Psoas muscle (tissue), 8 donors: Measurements from ENCODE around the gene PDIA6. TPM values are rescaled to one million over a fixed set of nuclear protein-coding genes. Genes with fewer than 3 reads are reported as not detected.

Experiments used
- ATAC-seq, 4 donors: fragments of 200-7000 bp; cut with Tn5 transposase; one replicate each; pipeline ENCODE4 v1.9.1; 2020; ENCODE audit warnings: moderate library complexity in 3 of 4, mild to moderate bottlenecking in 2 of 4
- DNase-seq, 2 donors: peaks; one replicate each; pipeline ENCODE4 v3.0.0-alpha.2; 2020
- H3K27ac ChIP-seq: fragments of 200-600 bp; one replicate; pipeline ENCODE4 v1.8.0; 2022
- H3K27me3 ChIP-seq, 3 donors: fragments of 200-600 bp in 1 of 3; one replicate each; pipeline versions ENCODE4 v1.6.1 to v1.8.0; 2013 to 2022; ENCODE audit warnings: low read length in 2 of 3, mild to moderate bottlenecking in 2 of 3, moderate library complexity in 1 of 3; ENCODE audit not compliant: insufficient read depth in 3 of 3
- H3K36me3 ChIP-seq, 2 donors: fragments of 200-600 bp in 1 of 2; one replicate each; pipeline versions ENCODE4 v1.6.1 to v1.8.0; 2013 to 2022; ENCODE audit warnings: low read depth in 1 of 2, mild to moderate bottlenecking in 1 of 2, moderate library complexity in 1 of 2; ENCODE audit not compliant: insufficient read depth in 1 of 2
- H3K4me1 ChIP-seq: fragments of 200-600 bp; one replicate; pipeline ENCODE4 v1.8.0; 2022
- H3K4me3 ChIP-seq: fragments of 200-600 bp; one replicate; pipeline ENCODE4 v1.8.0; 2022; ENCODE audit warnings: mild to moderate bottlenecking
- H3K9me3 ChIP-seq: fragments of 200-600 bp; one replicate; pipeline ENCODE4 v1.8.0; 2022
- CTCF ChIP-seq: fragments of 200-600 bp; IDR thresholded peaks from one replicate; pipeline ENCODE4 v1.8.0; 2022; ENCODE audit warnings: antibody characterized with exemption
- WGBS, 3 donors: extraction: QIAGEN DNeasy Blood & Tissue Kit; methylation state at CpG; one replicate each; pipeline versions ENCODE4 v1.1.6 to v1.1.7; 2013; 5-methylcytosine and 5-hydroxymethylcytosine counted together
- intact Hi-C, 2 donors: fragments of 100-400 bp; cut with DNase I; formaldehyde crosslinking; loops; one replicate each; pipeline versions ENCODE4 v1.11.0 to v1.14.2; 2022
- polyA plus RNA-seq, 3 donors: library from polyadenylated mRNA; stranded (reverse); fragments of 200-250 nt; gene quantifications; one replicate each; pipeline ENCODE4 v1.2.3, GENCODE V29; 2013
- total RNA-seq, 4 donors: library from RNA; stranded (reverse); fragmentation: NEBNext Ultra II Directional in 2 of 4; extraction: Animal tissue kit (Norgen Biotek cat#: 25700) in 2 of 4; gene quantifications; one replicate each; pipeline versions ENCODE4 v1.2.1 to v1.2.4, GENCODE V29; 2021 to 2023
- donor health status: healthy with polysubstance abuse.
- donor health status: DM: no; HTN: no; CAD: no; lungs with moderate emphysema.
- donor health status: Bipolar disorder and iron deficiency.
- donor health status: healthy.
- donor health status: DM: yes; HTN: yes; CAD: no.
- donor health status: DM: no; HTN: no; CAD: no.
- donor health status: DM: no; HTN: no; CAD: no.
- donor health status: DM: yes; HTN: yes; CAD: no.

The PDIA6 gene
- total and polyA plus RNA-seq, 7 donors, result 40.1 to 139 (median 56.7) TPM

GRCh38 chr2:10835052-10835970, 22.7 kb upstream of the PDIA6 start:
- H3K27ac ChIP-seq, result no peak overlapping the region
- 41 to 44% (median 42%) methylated on average over 48 of the region's 48 CpGs for WGBS, 3 donors
- ATAC-seq, result peak; percentile 87 to 92 (median 89)
- TF ChIP-seq CTCF, result peak; percentile 86
- H3K4me1 ChIP-seq, result no peaks in the 10 kb centered on the region
- peak; percentile 71 to 88 for DNase-seq
- H3K27me3 ChIP-seq, result peaks cover 0 to 12% (median 2%) of the 10 kb centered on the region in 3 donors
- intact Hi-C loops, result loop anchor here (1.0 to 10.0 kb wide), 5 partner anchors 42 to 749 kb away; no protein-coding TSS in a partner anchor
- H3K36me3 ChIP-seq, result no peaks in the 10 kb centered on the region
- H3K4me3 ChIP-seq, result no peak overlapping the region
- no peaks in the 10 kb centered on the region for H3K9me3 ChIP-seq

- WGBS, 3 donors, result 84 to 93% (median 93%) methylated on average over 8 of the region's 8 CpGs
- no peaks in the 10 kb centered on the region for H3K4me1 ChIP-seq
- ATAC-seq, result no peak
- DNase-seq, result no peak
- no peaks in the 10 kb centered on the region for H3K9me3 ChIP-seq
- no peak overlapping the region for H3K27ac ChIP-seq
- no peaks in the 10 kb centered on the region for H3K36me3 ChIP-seq
- TF ChIP-seq CTCF, result no peak
- intact Hi-C loops, result loop anchor here (5.0 to 10.0 kb wide), 4 partner anchors 63 to 751 kb away; no protein-coding TSS in a partner anchor
- H3K27me3 ChIP-seq, result peaks cover 0 to 14% (median 2%) of the 10 kb centered on the region in 3 donors
- no peak overlapping the region for H3K4me3 ChIP-seq
Observed at GRCh38 chr2:10834068-10834655, 21.6 kb upstream of the PDIA6 start.

- intact Hi-C loops, result loop anchor here (2.0 to 10.0 kb wide), 6 partner anchors 64 to 752 kb away; no protein-coding TSS in a partner anchor
- DNase-seq, result no peak
- Histone ChIP-seq H3K27me3 (peaks cover 0 to 14% (median 2%) of the 10 kb centered on the region in 3 donors), H3K27ac (no peak overlapping the region), H3K4me3 (no peak overlapping the region), H3K36me3 (no peaks in the 10 kb centered on the region), H3K9me3 (no peaks in the 10 kb centered on the region), H3K4me1 (no peaks in the 10 kb centered on the region)
- no peak for ATAC-seq
- no peak for TF ChIP-seq CTCF
- 75 to 95% (median 83%) methylated on average over 10 of the region's 10 CpGs for WGBS, 3 donors
Observed at GRCh38 chr2:10833021-10833420, 20.4 kb upstream of the PDIA6 start.

GRCh38 chr2:10832203-10832936, 19.8 kb upstream of the PDIA6 start:
- H3K27ac ChIP-seq, result no peak overlapping the region
- WGBS, 3 donors, result 9 to 17% (median 14%) methylated on average over 26 to 30 of the region's 30 CpGs
- intact Hi-C loops, result loop anchor here (2.0 to 10.0 kb wide), 6 partner anchors 65 to 752 kb away; no protein-coding TSS in a partner anchor

More at GRCh38 chr2:10832203-10832936, 19.8 kb upstream of the PDIA6 start:
- Histone ChIP-seq H3K27me3 (peaks cover 0 to 14% (median 2%) of the 10 kb centered on the region in 3 donors), H3K4me1 (no peaks in the 10 kb centered on the region), H3K4me3 (no peak overlapping the region), H3K9me3 (no peaks in the 10 kb centered on the region), H3K36me3 (no peaks in the 10 kb centered on the region)
- peak; percentile 98 for TF ChIP-seq CTCF
- peak; percentile 75 to 89 for DNase-seq
- peak; percentile 83 to 92 (median 87) for ATAC-seq
